EL (cell line): ENCODE data around the gene ITIH3.
A peak's percentile ranks its signal among the peaks of the same experiment; 100 is the strongest.
"Not testable (repeated sequence)": the region's sequence is repeated elsewhere in the genome, so short reads cannot be mapped to it uniquely, and the experiment has no call there.

ENCODE experiments used
- DNase-seq: peaks from one replicate; pipeline ENCODE4 v3.0.0-alpha.2; 2016

Gene ITIH3, protein sequence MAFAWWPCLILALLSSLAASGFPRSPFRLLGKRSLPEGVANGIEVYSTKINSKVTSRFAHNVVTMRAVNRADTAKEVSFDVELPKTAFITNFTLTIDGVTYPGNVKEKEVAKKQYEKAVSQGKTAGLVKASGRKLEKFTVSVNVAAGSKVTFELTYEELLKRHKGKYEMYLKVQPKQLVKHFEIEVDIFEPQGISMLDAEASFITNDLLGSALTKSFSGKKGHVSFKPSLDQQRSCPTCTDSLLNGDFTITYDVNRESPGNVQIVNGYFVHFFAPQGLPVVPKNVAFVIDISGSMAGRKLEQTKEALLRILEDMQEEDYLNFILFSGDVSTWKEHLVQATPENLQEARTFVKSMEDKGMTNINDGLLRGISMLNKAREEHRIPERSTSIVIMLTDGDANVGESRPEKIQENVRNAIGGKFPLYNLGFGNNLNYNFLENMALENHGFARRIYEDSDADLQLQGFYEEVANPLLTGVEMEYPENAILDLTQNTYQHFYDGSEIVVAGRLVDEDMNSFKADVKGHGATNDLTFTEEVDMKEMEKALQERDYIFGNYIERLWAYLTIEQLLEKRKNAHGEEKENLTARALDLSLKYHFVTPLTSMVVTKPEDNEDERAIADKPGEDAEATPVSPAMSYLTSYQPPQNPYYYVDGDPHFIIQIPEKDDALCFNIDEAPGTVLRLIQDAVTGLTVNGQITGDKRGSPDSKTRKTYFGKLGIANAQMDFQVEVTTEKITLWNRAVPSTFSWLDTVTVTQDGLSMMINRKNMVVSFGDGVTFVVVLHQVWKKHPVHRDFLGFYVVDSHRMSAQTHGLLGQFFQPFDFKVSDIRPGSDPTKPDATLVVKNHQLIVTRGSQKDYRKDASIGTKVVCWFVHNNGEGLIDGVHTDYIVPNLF

DNA sequence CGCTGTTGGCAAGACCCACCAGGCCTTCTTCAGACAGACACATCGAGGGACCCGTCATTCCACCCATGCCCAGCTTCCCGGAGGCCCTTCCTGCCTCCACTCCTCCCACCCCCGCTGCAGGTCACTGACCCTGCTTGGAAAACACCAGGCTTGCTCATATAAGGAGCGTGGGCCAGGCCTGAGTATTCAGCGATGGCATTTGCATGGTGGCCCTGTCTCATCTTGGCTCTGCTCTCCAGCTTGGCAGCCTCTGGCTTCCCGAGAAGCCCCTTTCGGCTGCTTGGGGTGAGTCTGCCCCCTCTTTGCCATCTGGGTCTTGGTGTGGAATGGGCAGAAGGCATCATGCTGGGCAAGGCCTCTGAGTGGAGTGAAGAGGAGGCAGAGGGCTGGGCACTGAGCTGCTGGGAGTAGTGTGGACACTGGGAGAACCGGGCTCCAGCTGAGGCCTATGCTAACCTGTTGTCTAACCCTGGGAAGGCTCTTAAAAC lies at the start of gene ITIH3:
TSS of gene ITIH3 (plus strand) at position 185 of the 488 bp plus-strand sequence. CDS start at position 193, 8 bp downstream.
- DNase-seq, result no peak

DNA sequence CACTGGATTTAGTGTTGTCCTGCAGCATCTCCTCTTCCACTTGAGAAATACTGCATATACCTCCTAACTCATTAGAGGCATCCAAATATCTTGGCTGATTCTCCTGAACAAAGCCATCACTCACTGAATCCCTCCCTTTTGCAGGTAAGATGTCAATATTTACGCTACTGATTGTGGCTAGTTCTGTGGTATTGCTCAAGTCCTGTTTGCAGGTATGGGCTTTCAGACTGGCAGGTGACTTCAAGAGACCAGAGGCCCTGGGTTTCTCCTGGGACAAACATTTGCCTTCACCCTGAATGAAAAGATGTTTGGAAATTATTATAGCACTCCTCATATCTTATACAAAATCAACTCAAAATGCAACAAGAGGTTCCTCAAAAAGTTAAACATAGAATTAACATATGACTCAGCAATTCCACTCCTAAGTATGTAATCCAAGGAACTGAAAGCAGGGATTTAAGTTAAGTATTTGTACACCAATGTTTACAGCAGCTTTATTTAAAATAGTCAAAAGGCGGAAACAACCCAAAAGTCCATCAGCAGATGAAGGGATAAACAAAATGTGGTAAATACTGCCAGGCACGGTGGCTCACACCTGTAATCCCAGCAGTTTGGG lies 42.4 kb upstream of the ITIH3 start:
- DNase-seq, result no peak

DNA sequence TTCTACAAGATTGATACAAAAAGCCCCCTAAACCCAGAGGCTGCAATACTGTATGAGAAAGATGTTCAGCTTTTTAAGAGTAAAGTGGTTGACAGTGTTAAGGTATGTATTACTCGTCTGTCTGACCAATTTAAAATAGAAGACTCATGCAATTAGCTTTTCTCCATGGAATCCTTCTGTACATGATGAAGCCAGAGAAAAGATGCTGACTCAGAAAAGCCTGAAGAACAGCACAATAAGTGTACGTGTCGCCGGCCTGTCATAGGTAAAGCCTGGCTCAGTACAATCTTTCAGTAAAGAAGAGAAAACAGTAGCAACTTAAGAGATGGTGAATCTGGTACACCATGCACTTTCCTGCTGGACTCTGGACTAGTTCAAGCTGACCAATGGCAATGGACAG lies 40.2 kb upstream of the ITIH3 start:
- DNase-seq, result no peak

DNA sequence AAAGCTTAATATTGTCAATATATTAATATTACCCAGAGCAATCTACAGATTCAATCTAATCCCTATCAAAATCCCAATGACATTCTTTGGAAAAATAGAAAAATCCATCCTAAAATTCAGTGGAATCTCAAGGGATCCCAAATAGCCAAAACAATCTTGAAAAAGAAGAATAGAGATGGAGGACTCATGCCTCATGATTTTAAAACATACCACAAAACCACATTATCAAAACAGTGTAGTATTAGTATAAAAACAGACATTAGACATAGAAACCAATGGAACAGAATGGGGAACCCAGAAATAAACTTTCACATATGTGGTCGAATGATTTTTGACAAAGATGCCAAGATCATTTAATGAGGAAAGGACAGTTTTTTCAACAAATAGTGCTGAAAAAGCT lies 38.5 kb upstream of the ITIH3 start:
- no peak for DNase-seq

DNA sequence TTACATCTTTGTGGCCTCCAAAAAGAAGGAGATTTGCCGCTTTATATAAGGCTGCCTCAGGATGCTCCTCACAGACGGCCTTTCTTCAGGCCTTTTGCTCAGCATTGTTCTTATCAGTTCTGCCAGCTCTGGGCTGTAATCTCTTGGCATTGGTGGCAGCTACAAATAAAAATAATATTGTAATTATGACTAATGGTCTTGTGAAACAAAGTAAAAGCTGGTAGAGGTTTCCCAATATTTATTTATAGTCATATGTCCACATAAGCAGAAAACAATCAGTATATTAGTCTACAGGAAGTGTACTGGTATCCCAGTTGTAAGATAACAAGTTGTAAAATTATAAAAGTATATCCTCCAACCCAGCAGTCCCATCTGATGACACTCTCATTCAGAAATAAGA lies 31.1 kb upstream of the ITIH3 start:
- DNase-seq, result no peak

DNA sequence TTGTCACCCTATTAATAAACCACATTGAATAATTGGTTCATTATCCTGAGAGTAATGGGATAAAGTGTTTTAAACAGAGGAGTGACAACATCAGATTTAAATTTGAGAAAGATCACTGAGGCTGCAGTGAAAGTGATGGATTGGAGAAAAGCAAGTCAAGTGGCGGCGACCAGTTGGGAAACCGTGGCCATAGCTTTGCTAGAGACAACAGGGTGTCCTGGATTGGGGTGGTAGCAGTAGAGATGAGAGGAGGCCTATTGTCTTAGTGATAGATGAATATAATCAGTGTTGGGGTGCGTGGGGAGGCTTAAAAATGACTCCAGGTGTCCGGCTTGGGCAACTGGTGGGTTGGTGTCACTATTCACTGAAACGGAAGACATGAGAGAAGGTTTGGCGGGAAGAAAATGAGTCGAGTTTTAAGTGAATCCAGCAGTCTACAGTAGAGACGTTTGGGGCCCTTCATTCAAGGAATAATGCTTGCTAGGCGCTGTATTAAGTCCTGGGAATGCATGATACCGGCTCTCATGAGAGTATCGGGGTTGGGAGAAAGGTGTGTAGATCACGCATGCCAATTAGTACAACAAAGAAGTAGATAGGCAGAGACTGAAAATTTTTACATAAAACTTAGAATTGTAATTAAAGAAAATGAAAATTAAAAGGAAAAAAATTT lies 24.7 kb upstream of the ITIH3 start:
- DNase-seq, result peak; percentile 16

DNA sequence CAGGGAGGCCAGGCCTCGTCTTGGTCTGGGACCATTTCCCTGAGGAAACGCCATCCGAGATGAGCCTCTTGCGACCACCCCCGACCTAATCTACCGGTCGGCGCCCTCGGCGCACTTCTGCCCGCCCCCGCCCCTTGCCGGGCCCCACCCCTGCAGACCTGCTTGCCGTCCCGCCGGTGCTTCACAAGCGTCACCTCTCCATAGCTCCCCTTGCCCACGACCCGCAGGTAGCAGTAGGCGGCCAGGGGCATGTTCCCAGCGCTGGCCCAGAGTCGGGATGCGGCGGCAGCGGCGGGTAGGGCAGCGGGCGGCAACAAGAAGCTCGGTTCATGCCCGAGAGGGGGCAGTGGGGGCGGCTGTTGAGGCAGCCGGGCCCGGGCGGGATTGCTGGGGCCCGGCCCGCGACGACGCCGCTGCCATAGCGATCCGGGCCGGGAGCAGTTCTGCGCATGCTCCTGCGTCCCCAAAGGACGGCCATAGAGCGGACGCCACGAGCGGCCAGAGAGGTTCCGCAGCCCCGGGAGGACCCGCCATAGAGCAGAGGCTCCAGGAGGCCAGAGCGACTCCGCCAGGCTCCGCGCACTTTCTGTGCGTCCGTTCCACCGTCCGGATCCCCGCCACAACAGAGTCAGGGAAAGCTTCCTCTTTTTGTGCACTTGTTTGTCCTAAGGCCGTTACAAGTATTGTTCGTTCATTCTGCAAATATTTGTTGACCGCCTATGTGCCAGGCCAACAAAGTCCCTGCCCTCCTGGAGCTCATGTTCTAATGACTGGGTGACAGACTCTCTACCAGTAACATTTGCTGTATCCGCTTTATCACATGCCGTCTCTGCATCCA lies 23.9 kb upstream of the ITIH3 start, which contains the start of gene NEK4:
TSS of gene NEK4 (minus strand) at position 445 of the 838 bp plus-strand sequence. CDS start at position 251, 194 bp downstream.
- peak; percentile 89 for DNase-seq

DNA sequence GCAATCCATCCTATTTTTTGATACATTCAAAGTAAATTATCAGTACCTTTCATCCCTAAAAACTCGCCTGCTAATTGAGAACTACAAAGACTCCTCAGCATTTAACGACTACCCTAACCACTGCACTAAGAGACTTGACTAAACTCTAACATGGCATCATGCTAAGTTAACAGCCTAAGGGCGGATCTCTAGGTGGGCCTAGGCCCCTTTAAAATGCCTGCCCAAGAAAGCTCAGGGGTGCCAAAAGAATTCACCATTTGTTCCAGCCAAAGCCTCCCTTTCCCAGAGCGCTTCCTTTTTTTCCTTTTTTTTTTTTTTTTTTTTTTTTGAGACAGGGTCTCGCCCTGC lies 23.3 kb upstream of the ITIH3 start:
- DNase-seq, result no peak

DNA sequence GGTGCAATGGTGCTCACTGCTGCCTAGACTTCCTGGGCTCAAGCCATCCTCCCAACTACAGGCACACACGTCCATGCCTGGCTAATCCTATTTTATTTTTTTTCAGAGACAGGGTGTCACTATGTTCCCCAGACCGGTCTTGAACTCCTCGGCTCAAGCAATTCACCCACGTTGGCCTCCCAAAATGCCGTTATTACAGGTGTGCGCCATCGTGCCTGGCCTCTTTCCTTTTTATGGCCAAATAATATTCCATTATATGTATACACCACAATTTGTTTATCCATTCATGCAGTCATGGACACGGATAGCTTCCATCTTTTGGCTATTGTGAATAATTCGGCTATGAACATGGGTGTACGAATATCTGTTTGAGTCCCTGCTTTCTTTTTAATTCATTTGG lies 22.9 kb upstream of the ITIH3 start:
- no peak for DNase-seq

DNA sequence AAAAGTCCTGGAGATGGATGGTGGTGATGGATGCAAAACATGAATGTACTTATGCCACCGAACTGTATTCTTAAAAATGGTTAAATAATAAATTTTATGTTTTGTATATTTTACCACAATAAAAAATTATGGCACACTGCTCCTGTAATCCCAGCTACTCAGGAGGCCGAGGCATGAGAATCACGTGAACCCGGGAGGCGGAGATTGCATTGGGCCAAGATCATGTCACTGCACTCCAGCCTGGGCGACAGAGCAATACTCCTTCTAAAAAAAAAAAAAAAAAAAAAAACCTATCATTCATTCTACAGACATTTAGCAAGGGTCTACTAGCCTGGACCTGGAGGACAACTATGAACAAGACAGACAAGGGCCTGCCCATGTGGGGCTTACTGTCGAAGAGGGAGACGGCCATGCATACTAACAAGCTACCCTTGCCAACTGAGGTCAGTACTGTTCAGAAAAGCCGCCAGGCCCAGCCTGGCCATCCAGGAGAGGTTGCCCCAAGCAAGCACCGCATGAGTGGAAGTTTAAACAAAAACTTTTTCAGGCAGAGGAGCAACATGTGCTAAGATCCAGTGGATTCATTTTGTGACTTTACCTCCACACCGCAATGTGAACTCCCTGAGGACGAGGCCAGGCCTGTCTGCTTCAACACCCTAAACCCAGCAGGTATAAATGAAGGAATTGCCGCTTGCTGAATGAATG lies 21.1 kb upstream of the ITIH3 start:
- no peak for DNase-seq

DNA sequence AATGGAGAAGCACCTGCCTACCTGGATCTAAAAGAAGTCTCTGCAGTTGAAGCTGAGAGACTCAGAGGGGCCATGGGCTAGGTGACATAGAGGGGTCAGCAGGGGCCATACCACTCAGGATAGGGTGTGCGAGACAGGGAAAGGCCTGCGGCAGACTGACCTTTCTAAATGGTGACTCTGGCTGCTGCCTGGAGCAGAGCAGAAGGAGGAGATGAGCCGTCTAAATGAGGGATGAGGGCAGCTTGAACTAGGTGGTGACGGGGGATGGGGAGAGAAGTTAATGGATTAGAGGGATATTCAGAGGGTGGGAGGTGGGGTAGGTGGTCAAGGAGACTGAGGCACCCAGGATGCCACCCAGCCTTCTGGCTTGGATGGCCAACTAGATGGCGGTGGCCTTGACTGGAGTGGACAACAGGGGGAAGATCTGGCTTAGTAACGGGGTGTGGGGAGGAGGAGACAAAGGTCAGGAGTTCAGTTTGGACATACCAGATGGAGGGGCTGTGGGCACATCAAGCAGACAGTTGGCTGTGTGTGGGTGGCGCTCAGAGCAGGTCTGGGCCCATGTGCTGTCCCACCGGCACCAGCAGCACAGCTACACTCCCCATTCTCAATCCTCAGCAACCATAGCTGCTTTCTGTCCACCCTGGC lies 20.4 kb upstream of the ITIH3 start:
- DNase-seq, result no peak

DNA sequence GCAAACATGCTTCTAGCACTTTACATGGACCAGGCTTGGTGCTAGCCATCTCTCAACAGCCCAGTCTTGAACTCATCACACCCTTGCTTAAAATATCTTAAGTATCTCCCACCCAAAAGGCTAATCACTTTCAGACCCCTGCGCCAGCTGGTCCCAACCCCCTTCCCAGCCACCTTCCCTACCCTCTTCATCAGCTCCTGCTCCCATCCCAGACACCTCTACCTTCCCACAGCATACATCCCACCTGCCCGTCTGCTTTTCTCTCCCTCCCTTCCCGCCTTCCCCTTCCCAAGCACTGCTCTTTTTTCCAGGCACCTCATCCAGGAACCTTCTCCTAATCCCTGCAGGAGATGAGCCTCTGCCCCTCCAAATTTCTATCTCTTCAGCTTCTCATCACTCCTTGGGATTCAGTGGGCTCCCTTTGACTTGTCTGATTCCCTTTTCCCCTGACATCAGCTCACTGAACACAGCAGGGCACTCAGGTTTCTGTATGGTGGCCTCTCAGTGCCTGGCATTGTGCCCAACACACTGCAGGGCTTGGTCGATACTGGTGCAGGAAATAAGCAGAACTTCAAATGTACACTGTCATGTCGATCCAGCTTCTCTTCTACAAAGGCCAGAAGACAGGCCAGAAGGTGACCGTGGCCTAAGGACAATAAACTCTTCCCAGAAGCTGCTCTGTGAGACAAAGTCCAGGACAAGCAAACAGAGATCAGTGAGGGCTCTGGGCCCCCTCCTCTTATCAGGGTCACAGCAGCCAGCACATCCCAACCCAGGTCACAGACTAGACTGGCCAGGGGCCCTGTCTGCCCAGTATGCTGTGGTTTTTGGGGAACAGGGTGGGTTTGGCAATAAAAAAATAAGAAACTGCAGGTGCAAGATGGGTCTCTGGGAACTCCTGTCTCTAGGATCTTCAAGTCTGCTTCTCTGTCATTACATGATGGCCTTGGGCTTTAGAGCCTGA lies 19.4 kb upstream of the ITIH3 start:
- DNase-seq, result no peak

DNA sequence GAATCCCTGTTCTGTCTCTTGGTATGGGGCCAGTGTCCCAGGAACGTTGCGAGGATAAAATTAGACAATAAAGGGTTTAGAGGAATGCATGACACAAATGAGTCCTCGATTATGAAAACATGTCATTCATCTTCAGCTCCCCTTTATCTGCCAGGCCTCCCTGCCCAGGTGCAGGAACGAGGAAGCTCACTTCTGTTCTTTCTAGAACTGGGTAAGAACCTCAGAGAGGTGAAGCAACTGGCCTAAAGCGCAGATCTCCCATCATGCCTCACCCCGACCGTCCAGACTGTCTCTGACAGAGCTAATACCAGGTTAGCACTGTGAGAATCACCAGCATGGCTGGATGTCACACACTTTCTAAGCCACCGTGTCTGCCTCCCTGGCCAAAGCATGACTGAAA lies 18.7 kb upstream of the ITIH3 start:
- no peak for DNase-seq

DNA sequence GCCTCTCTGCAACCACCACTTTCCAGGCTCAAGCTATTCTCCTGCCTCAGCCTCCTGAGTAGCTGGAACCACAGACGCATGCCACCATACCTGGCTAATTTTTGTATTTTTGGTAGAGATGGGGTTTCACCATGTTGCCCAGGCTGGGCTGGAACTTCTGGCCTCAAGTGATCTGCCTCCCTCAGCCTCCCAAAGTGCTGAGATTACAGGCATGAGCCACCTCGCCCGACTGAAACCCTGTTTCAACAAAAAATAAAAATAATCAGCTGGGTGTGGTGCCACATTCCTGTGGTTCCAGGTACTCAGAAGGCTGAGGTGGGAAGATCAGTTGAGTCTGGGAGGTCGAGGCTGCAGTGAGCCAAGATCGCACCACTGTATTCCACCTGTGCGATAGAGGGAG lies 18.1 kb upstream of the ITIH3 start:
- DNase-seq, result not testable (repeated sequence)

DNA sequence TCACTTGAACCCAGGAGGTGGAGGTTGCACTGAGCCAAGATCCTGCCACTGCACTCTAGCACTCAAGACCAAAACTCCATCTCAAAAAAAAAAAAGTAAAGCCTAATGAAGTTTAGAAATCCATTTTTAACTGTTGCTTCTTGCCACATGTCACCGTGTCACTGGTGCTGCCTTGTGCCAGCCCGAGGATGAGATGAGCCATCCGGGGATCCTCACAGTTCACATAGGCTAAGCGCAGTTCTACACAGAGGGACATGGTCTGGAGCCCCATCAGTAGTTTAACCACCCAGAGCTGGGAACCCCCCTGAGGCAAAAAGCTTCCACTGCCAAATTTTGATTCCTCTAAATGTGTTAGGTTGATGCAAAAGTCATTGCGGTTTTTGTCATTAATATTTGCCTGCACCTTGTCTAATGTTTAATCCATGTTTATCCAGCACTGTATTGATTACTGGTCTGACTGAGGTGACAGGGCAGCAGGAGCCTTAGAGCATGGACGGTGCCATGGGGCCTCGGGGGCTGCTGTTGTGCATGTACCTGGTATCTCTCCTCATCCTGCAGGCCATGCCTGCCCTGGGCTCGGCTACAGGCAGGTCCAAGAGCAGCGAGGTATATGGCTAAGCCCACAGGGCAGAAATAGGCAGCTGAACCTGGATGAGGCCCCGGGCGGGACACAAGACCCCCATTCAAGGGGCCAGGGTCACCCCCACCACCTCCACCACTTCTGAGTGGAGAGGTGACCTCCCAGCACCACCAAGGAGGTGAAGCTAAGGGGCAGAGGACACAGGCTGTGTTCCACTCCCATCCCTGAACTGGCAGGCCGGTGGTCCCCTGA lies 17.3 kb upstream of the ITIH3 start, which contains the start of gene ITIH1:
TSS of gene ITIH1 (plus strand) at position 473 of the 832 bp plus-strand sequence. CDS start at position 490, 17 bp downstream.
- DNase-seq, result no peak

DNA sequence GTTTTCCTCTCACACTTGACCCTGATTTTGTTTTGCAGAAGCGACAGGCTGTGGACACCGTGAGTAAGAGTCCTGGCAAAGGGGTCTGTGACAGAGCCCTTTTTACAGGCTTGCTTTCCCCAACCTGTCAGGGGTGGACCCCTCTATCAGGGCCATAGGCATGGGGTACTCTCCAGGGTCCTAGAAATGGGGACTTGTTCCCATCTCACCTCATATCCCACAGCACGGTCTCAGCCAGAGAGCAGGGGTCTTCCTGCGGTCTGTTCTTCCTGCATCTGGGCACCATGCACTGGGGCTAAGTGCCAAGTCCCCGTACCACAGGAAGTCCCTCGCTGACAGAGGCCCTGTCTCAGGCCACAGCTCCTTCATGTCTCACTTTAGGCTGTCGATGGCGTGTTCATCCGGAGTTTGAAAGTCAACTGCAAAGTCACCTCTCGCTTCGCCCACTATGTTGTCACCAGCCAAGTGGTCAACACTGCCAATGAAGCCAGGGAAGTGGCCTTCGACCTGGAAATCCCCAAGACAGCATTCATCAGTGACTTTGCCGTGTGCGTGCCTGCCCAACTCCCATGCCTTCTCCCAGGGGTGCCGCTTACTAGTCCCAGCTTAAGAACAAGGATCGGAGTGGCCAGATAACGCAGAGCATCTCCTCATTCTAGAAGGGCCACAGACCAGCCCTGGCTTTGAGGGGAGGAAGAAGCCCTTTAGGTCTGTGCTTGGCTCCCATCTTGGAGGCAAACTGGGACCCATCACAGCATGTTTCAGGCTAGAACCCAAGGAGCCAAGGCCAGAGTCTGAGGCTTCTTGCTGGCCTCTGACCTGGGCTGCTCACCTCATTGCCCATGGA lies 16.4 kb upstream of the ITIH3 start:
- DNase-seq, result no peak
